Mucosa of descending colon (tissue), 3 donors: Measurements from ENCODE around the gene ALDH1L1. TPM values are rescaled to one million over a fixed set of nuclear protein-coding genes. Genes with fewer than 3 reads are reported as not detected.
"Not testable (repeated sequence)": the region's sequence is repeated elsewhere in the genome, so short reads cannot be mapped to it uniquely, and the experiment has no call there.

Experiments used
- ATAC-seq: fragments of 200-7000 bp; cut with Tn5 transposase; one replicate; pipeline ENCODE4 v1.9.1; 2020; ENCODE audit warnings: mild to moderate bottlenecking, moderate library complexity
- DNase-seq, 3 donors: peaks; one replicate each; pipeline ENCODE4 v3.0.0-alpha.2; 2020
- H3K36me3 ChIP-seq: fragments of 200-600 bp; one replicate; pipeline ENCODE4 v1.8.0; 2021; ENCODE audit warnings: low read depth, mild to moderate bottlenecking
- H3K4me1 ChIP-seq: fragments of 200-600 bp; one replicate; pipeline ENCODE4 v1.8.0; 2021; ENCODE audit warnings: low read depth, mild to moderate bottlenecking
- H3K4me3 ChIP-seq: fragments of 200-600 bp; one replicate; pipeline ENCODE4 v1.8.0; 2021; ENCODE audit warnings: mild to moderate bottlenecking
- H3K9me3 ChIP-seq: fragments of 200-600 bp; one replicate; pipeline ENCODE4 v1.8.0; 2021; ENCODE audit warnings: mild to moderate bottlenecking
- intact Hi-C, 2 donors: fragments of 100-400 bp; cut with DNase I in 1 of 2; cut with micrococcal nuclease in 1 of 2; formaldehyde crosslinking; loops; one replicate each; pipeline versions ENCODE4 v1.11.0 to v1.11.1; 2022; cut with DNase I, micrococcal nuclease
- total RNA-seq, 3 donors: library from RNA; stranded (reverse); fragmentation: NEBNext Ultra II Directional in 2 of 3; extraction: Animal tissue kit (Norgen Biotek cat#: 25700) in 2 of 3; gene quantifications; one replicate each; pipeline versions ENCODE4 v1.2.1 to v1.2.4, GENCODE V29; 2021 to 2023
- TF ChIP-seq, protein P1 (sequence below): fragments of 200-600 bp; IDR thresholded peaks from one replicate; pipeline ENCODE4 v1.8.0; 2022; ENCODE audit warnings: antibody characterized with exemption, mild to moderate bottlenecking
- donor health status: DM: no; HTN: no; CAD: no; lungs with moderate emphysema.
- donor health status: DM: no; HTN: no; CAD: no.
- donor health status: DM: no; HTN: yes; CAD: no.

The ALDH1L1 gene
- total RNA-seq, 3 donors from 2014 or later, result 14.3 to 27.4 (median 15.0) TPM

DNA sequence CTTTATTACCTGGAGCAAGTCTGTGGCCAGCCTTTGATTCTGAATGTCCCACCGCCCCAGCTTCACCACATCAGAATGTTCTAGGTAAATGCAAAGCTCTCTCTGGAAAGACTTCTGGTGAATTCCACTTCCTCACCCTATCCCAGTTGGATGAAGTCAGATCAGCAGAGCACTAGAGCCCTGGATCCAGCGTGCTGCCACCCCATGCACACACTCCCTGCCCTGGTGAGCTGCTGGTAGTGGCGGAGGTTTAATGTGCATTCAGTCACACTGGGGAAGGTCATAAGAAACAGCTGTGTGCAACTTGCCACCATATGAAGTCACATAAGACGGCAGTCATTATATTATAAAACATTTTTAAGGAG, 80.1 kb downstream of the ALDH1L1 start:
- no peak for DNase-seq
- intact Hi-C loops, result no loop called here
- no peak overlapping the region for H3K4me3 ChIP-seq
- H3K4me1 ChIP-seq, result no peaks in the 10 kb centered on the region
- peaks cover 20% of the 10 kb centered on the region for H3K9me3 ChIP-seq
- no peak for ATAC-seq
- H3K36me3 ChIP-seq, result no peaks in the 10 kb centered on the region
- TF ChIP-seq, protein P1, sequence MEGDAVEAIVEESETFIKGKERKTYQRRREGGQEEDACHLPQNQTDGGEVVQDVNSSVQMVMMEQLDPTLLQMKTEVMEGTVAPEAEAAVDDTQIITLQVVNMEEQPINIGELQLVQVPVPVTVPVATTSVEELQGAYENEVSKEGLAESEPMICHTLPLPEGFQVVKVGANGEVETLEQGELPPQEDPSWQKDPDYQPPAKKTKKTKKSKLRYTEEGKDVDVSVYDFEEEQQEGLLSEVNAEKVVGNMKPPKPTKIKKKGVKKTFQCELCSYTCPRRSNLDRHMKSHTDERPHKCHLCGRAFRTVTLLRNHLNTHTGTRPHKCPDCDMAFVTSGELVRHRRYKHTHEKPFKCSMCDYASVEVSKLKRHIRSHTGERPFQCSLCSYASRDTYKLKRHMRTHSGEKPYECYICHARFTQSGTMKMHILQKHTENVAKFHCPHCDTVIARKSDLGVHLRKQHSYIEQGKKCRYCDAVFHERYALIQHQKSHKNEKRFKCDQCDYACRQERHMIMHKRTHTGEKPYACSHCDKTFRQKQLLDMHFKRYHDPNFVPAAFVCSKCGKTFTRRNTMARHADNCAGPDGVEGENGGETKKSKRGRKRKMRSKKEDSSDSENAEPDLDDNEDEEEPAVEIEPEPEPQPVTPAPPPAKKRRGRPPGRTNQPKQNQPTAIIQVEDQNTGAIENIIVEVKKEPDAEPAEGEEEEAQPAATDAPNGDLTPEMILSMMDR, result no peak

DNA sequence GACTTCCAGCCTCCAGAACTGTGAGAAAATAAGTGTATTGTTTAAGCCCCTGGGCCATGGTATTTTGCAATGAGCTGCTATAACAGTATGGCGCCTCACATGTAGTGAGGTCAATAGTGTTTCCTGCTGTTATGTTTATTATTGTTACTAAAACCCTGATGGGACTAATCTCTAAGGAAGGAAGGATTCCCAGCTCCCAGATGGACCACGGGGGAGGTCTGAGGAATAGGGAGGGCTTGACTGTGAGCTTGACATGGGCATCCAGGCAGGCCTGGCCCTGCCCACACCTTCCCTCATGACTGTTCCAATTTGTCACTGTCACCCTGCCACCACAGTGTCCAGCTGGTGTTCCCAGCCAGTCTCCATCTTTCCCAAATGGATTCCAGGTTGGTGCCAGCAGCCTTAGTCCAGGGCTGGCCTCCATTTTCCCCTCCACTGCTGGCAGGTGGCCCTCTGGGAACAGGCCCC, 82.0 kb downstream of the ALDH1L1 start:
- H3K4me1 ChIP-seq, result no peaks in the 10 kb centered on the region
- peaks cover 24% of the 10 kb centered on the region for H3K9me3 ChIP-seq
- ATAC-seq (no peak), DNase-seq (no peak)
- intact Hi-C loops, result no loop called here
- H3K36me3 ChIP-seq, result no peaks in the 10 kb centered on the region
- H3K4me3 ChIP-seq, result no peak overlapping the region
- TF ChIP-seq, protein P1, result no peak

DNA sequence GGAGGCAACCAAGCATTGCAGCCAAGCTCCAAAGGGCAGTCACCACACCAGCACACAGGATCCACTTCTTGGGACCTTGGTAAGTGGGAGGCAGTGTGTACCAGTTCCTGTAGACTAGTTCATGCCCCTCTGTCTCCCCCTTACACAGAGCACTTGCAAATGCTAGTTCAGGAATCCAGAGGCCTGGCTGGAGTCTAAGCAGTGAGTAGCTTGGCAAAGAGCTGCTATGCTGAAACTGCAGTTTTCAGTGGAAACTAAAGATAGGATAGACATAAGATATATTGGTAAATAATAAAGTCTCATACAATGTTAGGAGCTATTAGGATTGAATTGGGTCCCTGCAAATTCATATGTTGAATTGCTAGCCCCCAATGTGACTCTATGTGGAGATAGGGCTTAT, 82.6 kb downstream of the ALDH1L1 start:
- ATAC-seq, result no peak

DNA sequence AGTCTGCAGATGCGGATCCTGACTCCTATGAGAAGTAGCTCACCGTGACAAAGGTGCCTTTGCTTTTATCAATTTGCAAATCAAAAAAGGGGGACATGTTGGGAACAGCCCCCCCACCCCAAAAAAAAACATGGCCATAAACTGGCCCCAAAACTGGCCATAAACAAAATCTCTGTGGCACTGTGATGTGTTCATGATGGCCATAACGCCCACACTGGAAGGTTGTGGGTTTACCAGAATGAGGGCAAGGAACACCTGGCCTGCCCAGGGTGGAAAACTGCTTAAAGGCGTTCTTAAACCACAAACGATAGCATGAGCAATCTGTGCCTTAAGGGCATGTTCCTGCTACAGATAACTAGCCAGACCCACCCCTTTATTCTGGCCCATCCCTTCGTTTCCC, 84.1 kb downstream of the ALDH1L1 start:
- intact Hi-C loops, ATAC-seq, H3K36me3 ChIP-seq, H3K4me1 ChIP-seq, DNase-seq, H3K4me3 ChIP-seq: not testable (repeated sequence)
- H3K9me3 ChIP-seq, result peaks cover 28% of the 10 kb centered on the region

More for the DNA sequence above, 82.6 kb downstream of the ALDH1L1 start:
- TF ChIP-seq, protein P1, result no peak
- Histone ChIP-seq H3K36me3 (no peaks in the 10 kb centered on the region), H3K9me3 (peaks cover 24% of the 10 kb centered on the region), H3K4me3 (no peak overlapping the region), H3K4me1 (no peaks in the 10 kb centered on the region)
- no peak for DNase-seq
- intact Hi-C loops, result no loop called here

DNA sequence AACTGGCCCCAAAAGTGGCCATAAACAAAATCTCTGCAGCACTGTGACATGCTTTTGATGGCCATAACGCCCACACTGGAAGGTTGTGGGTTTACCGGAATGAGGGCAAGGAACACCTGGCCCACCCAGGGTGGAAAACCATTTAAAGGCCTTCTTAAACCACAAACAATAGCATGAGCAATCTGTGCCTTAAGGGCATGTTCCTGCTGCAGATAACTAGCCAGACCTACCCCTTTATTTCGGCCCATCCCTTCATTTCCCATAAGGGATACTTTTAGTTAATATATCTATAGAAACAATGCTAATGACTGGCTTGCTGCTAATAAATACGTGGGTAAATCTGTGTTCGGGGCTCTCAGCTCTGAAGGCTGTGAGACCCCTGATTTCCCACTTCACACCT, 88.3 kb downstream of the ALDH1L1 start:
- DNase-seq, H3K4me3 ChIP-seq, intact Hi-C loops, H3K4me1 ChIP-seq, H3K36me3 ChIP-seq, ATAC-seq: not testable (repeated sequence)
- H3K9me3 ChIP-seq, result peaks cover 26% of the 10 kb centered on the region

DNA sequence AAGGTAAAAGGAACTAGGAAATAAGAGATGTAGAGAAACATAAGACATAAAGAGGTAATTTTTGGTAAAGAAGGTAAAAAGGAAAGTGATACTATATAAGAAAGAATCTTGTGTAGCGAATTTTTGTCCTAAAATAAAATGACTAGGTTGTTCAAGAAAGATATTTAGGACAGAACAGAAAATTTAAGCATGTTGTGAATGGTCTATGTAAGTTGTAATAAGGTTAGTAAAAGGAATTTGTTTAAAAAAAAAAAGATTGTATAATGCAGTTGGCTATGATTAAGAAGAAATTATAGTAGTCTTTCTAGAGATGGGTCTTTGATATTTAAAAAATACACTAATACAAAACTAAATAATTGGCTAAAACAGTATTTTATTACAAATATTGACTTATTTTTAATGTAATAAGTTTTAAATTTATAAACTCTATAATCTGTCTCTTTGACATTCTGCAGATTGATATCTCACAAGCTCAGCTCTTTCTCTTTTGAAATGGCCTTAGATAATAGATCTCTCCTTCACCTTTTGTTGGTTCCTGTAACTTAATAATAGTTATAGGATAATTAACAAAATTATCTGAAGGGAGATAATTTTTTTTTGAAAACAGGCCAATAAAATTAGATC, 92.7 kb downstream of the ALDH1L1 start:
- peaks cover 4% of the 10 kb centered on the region for H3K9me3 ChIP-seq
- TF ChIP-seq, protein P1, result no peak
- ATAC-seq, result no peak
- H3K36me3 ChIP-seq, result no peaks in the 10 kb centered on the region
- no peak overlapping the region for H3K4me3 ChIP-seq
- DNase-seq, result no peak
- intact Hi-C loops, result no loop called here
- peaks cover 9% of the 10 kb centered on the region for H3K4me1 ChIP-seq

DNA sequence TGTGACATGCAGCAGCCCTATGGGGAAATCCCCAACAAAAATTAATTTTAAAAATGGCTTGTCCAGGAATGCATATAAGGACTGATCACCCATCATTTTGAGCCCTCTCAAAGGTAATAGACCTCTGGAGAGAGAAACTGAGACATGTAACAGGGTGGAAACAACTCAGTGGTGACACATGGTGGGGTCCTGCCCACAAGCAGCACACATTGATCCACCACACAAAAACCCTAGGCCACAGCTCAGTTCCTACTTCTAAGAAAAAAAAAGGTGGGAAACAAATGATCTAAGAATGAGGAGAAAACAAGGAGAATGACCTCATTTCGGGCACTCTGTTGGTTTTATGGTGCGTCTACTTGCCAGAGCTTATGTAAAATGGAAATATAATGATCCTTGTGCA, 94.5 kb downstream of the ALDH1L1 start:
- intact Hi-C loops, result no loop called here
- H3K4me1 ChIP-seq, result peaks cover 9% of the 10 kb centered on the region

More for the DNA sequence above, 94.5 kb downstream of the ALDH1L1 start:
- DNase-seq (no peak), ATAC-seq (no peak)
- H3K36me3 ChIP-seq, result no peaks in the 10 kb centered on the region
- H3K9me3 ChIP-seq, result no peaks in the 10 kb centered on the region
- TF ChIP-seq, protein P1, result no peak
- no peak overlapping the region for H3K4me3 ChIP-seq
